G401.6 (cell line): ENCODE data around the gene TAMALIN.

Experiments
- FAIRE-seq: peaks from 2 replicates; lab custom pipeline; 2012; peaks lifted over from hg19 to GRCh38; lab: Jason Lieb, UNC

Gene TAMALIN

DNA sequence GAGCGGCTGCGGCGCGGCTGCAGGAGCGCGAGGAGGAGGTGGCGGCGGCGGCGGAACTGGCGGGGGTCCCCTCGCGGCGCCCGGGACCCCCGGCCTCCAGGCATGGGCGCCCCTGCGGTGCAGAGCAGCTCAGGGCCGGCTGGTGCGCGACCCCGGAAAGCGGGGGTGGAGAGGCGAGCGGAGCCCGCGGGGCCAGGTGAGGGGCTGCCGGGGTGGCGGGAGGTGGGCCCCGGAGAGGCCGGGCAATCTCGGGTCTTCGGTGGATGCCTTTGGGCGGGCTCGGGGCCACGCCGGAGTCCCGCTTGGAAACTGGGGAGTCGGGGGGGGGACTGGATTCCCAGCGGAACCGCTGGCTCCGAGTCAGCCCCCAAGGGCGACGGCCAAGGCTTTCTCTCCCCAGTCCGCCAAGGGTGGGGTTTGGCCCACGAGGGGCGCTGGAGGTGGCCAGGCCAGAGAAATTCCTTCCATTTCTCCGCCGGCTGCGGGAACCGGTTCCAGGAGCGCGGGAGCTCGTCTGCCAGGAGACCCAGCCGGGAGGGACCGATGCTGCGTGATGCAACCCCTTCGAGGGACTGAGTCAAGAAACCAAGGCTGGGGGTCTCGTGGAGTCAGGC lies 30.6 kb downstream of the TAMALIN start:
- FAIRE-seq: no peak

DNA sequence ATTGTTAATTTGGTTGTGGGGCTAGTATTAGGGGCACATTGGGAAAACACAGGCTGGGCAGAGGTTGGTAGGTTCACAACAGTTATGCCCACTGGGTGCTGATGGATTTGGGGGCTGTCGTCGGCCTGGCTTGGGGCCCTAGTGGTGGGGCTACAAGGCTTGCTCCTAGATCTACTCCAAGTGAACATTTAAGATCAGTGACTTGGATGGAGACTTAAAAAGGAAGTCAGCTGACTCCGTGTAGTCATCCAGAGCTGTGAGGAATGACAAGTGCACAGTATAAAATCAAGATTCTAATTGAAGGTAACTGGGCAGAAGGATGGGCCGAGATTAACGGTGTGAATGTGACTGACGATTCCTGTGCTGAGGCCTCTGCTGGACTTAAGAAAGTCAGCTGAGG lies 31.7 kb downstream of the TAMALIN start:
- no peak for FAIRE-seq

DNA sequence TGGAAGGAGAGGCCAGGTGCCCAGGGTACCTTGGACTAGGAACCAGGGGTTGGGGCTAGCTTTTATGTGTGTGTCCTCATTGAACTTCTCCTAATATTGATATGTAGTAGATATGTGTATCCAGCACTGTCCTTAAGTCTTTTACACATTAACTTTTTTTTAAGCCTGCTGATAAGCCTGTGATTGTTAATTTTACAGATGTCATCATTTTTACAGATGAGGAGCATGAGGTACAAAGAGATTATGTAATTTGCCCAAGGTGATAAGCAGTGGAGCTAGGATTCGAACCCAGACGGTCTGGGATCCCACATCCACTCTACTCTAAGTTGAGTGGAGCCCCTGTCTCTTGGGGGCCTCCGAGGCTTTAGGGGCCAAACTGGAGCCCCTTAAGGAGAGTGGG lies 34.3 kb downstream of the TAMALIN start:
- no peak for FAIRE-seq

DNA sequence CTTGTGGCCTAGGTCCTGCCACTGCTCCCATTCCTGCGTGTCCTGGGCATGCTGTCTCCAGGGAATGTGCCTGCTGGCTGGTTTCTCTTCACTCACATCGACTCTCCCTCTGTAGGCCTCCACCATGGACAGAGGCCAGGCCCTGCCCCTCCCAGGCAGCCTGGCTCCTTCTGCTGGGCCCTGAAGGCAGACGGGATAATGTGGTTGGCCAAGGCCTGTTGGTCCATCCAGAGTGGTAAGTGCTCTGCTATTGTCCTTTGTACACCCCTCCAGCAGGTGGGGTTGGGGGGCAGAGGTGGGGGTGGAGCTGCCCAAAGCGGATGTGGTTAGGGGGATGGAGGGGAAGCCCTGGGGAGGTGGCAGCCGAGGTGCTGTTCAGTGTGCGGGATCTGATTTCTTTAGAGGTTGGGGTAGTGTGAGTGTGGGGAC lies 35.0 kb downstream of the TAMALIN start:
- FAIRE-seq: no peak

DNA sequence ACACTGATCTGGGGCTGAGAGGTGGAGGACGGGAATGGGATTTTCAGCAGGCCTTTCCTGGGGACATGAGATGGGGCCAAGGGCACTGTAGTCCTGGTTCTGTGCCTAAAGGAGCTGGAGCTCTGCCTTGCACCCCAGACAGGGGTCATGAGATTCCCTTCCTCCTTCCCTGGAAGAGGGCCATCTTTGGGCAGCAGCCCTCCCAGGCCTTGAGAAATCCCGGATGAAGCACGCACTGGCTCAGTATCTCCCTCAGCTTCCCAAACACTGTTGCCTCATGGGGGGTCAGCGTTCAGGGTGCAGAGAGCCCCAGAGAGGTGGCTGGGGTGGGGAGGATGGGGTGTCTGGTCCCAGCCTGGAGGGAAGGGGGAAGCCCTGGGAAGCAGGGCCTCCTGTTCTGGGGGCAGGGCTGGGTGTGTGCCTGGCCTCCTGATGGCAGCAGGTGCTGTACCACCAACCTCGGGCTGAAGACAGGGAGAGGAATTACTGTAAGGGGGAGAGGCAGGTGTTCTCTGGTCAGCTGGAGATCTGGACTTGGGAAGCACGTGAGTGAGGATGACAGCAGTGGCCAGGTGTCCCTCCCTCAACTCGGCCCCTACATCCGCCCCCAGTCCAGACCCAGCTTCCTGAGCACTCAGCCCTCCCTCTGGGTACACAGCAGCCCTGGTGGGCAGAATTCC lies 36.1 kb downstream of the TAMALIN start:
- FAIRE-seq: no peak

DNA sequence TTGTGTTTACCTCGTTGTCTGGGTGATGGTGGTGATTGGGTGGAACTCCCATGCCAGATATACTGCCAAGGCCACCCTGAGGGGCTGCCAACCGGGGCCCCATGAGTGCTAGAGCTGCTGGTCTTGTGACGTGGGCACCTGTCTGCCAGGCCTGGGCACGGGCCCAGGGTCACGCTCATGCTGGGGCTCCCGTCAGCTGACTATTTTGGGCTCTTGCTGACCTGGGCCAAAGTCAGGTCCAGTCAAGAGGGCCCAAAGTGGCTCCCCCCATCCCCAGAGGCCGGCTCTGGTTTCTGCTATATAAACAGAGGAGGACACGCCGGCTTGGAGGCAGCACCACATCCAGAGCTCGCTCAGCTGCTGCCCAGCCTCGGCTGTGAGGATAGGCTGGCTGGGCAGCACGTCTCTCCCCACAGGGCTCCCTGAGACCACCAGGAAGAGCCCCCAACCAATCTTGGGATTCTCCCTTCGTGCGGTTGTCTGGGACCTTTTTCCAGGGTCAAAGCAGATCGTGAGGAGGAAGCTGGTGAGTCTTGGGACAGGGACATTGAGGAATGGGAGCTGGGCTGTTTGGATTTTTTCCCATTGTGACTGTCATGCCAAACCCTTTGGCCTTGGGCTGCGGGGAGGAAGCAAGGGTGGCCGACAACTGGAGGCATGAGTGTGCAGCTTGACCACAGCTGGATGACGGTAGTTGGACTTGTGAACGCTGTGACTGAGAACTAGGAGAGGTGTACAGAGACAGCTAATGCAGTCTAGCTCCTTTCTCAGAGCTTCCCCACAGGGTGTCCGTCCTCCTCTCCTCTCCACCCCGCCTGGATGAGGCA lies 36.9 kb downstream of the TAMALIN start:
- FAIRE-seq: no peak

DNA sequence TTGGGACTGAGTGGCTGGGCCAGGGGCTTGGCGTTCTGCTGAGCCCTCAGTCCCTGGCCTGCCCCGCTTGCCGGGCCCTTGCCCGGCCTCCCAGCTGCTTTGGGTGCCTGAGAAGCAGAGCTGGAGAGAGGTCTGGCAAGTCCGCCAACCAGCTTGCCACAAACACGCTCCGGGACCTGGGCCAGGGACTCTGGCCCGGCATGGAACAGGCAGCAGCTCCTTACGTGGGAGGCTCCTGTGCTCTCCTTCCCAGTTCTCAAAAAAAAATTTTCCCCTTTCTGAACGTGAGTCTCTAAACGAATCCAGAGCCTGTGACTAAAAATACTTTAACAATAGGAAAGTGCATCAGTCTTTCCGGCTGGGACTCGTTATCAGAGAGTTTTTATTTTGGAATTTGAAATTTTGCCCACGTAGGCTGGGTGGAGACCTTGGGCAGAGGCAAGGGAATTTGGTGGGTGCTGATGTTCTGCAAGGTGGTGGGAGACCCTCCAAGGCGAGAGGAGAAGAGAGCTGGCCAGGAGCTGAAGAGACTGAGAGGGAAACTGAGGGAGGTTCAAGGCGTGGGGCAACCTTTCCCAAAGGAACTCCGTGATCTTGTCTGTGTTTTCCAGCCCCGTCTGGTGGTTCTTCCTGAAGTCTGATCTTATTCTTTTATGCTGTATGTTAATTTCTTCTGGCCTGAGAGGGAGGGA lies 37.7 kb downstream of the TAMALIN start:
- FAIRE-seq: no peak

DNA sequence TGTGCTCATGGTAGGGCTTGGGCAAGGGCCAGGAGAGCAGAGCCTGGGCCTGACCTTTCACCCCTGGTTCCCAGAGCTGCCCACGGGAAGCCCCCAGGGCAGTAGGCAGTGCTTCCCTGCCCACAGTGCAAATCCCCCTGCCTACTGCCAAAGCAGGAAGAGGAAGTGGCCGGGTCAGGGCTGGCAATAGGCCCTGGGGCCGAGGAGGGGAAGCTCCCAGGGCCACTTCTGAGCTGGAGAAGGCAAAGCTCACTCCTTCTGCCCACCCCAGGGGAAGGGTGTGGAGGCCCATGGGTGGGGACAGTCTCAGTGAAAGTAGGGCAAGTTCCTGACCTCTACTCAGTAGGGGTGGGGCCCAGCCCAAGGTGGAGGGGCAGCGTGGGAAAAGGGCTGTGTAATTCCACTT lies 39.1 kb downstream of the TAMALIN start:
- FAIRE-seq: no peak

DNA sequence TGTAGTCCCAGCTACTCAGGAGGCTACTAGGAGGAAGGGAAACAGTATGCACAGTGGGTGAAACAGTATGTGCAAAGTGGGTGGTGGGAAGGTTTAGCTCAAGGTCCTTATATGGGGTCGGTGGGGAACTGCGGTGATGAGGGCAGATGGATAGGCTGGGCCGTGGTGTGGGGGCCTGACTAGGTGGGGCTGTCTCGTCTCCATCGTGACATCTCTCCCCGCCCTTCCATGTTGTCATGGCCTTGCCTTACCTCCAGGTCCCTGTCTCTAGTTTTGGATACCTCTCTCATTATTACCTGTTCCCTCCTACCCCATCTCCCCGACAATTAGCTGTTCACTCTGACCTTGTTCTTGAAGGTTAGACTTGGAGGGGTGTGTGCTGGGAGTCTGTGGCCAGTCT lies 40.1 kb downstream of the TAMALIN start:
- FAIRE-seq: no peak

DNA sequence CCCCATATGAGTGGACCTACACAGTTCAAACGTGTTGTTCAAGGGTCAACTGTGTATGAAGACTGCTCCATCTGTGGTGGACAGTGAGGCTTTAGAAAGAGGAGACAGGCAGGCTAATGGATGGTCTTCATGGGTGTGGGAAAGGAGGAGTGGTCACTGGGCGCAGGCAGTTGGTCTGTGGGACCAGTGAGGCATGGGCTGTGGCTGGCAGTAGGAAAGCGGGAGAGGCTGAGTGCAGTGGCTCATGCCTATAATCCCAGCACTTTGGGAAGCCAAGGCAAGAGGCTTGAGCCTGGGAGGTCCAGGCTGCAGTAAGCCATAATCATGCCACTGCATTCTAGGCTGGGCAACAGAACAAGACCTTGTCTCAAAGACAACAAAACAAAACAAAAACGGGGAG lies 42.5 kb downstream of the TAMALIN start:
- no peak for FAIRE-seq

DNA sequence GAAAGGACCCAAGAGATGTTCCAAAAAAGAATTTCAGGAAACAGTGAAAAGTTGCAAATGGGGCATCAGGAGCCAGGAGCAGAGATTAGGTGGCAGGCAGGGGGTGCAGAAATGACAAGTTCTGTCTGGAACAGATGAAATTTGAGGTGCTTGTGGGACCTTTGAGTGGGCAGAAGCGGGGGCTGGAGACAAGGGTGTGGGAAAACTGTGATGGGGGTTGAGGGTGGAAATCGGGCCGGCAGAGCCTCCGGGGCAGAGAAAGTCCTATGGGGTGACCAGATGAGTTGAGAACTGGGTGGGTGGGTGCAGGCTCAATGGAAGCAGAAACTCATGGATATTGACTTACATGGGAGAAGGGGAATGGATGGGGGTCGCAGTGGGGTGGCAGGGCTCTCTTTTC lies 42.9 kb downstream of the TAMALIN start:
- FAIRE-seq: no peak

DNA sequence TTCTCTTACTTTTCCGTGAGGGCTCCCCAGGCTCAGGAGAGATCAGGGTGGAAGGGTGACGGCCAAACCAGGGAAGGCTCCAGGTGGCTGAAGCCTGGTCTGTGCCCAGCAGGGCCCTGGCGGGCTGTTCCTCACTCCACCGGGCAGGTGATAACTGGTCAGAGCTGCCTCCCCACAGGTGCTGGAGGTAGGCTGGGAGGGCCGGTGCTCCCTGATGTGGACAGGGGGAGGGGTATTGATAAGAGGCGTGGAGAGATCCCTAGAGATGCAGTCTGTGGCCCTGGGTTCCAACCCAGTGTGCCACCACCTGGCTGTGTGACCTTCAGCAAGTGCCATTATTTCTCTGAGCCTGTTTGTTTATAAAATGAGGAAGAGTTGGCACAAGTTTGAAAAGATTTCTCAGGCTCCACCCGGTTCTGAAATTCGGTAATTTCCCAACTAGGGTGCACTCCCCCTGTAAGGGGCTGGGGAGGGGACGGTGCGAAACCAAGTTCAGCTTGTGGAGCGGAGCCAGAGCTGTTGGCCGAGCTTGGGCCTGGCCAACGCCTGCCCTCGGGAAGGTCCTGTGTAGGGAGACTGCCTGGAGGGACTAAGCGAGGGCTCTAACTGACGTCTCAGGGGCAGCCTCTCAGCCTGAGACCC lies 43.5 kb downstream of the TAMALIN start:
- no peak for FAIRE-seq

DNA sequence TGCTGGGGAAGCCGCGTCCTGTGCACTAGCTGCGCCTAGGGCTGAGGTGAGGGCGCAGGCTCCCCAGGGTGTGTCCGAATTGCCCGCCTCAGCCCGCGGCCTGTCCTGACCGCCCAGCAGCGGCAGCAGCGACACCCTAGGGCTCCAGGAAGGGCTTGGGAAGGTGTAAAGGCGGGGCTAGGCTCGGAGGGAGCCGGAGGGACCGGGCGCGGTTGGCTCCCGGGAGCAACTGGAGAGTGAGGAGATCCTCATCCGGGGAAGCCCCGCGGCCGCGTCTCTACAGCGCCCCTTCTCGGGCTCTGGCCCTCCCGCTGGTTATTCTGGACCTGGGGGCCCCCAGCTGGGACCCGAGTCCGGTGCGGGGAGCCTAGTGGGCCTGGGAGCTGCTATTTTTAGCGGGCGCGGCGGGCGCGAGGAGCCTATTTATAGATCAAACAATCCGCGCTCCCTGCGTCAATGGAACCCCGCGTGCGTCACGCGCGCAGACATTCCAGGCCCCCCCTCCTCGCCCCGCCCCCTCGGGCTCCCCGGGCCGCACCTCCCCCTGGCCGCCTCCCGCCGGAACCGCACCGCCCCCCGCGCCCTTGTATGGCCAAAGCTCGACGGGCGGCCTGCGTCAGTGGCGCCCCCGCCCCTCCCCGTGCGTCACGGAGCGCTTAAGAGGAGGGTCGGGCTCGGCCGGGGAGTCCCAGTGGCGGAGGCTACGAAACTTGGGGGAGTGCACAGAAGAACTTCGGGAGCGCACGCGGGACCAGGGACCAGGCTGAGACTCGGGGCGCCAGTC lies 44.2 kb downstream of the TAMALIN start, which contains the start of gene NR4A1:
NR4A1 (plus strand) TSS at position 685 of the 784 bp plus-strand sequence. CDS start 2,887 bp downstream, outside the sequence.
- no peak for FAIRE-seq

DNA sequence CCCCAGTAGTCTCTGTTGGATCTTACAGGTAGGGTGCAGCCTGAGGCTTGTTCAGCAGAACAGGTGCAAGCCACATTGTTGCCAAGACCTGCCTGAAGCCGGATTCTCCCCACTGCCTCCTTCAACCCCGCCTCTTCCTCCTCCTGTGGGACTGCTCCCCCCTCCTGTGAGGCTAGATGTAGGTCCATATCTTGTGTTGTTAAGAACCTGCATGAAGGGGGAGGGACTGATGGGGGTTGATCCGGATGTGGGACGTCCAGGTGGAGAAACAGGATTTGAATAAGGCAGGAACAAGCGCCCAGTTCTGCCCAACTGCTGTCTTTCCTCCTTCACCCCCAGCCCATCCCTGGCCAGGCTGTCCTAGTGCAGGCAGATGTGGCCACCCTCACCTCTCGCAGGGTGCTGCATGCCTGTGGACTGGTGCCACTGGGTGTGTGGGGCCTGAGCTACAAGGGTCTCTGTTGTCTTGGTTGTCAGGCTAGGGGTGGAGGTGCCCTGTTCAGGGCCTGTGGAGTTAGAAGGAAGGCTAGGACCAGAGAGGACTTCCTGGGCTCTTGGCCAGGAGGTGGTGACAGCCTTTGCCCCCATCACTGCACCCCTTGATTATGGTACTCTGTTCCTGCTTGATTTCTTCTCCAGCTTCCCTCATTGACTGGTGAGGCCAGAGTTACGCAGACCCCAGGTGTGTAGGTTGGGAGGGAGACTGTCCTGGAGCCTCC lies 45.9 kb downstream of the TAMALIN start:
- no peak for FAIRE-seq

DNA sequence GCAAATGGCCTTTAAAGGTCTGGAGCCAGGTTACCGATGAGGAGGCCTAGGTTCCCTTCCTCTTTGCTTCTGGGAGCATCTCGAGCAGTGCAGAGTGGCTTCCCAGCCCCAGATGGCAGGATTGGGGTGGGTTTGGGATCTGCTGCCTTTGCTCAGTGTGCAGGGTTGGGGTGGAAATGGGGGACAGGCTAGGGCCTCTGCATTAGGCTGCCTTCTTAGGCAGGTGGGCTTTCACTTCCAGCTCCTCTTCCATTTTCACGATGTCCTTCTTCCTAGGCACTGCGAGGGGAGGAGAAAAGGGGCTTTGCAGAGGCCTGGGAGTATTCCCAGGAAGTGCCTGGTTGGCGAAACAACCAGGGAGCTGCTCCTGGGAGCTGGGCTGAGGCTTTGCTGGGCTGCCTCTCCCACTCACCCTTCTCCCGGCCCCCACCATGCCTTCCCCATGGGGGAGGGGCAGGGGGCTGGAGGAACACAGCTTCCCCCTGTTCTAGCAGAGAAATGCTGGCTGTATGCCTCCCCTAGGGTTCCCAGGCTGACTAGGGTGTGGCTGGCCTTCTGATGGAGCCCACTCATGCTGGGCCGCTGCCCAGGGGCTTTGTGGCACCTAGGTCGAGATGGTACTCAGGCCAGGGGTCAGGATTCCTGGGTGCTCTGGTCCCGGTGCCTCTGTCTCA lies 46.9 kb downstream of the TAMALIN start:
- no peak for FAIRE-seq

DNA sequence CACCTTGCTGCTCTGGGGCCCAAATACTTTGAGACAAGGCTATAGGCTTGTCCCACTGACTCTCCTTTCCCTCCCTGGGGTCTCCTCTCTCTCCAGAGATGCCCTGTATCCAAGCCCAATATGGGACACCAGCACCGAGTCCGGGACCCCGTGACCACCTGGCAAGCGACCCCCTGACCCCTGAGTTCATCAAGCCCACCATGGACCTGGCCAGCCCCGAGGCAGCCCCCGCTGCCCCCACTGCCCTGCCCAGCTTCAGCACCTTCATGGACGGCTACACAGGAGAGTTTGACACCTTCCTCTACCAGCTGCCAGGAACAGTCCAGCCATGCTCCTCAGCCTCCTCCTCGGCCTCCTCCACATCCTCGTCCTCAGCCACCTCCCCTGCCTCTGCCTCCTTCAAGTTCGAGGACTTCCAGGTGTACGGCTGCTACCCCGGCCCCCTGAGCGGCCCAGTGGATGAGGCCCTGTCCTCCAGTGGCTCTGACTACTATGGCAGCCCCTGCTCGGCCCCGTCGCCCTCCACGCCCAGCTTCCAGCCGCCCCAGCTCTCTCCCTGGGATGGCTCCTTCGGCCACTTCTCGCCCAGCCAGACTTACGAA lies 47.6 kb downstream of the TAMALIN start:
- FAIRE-seq: no peak

DNA sequence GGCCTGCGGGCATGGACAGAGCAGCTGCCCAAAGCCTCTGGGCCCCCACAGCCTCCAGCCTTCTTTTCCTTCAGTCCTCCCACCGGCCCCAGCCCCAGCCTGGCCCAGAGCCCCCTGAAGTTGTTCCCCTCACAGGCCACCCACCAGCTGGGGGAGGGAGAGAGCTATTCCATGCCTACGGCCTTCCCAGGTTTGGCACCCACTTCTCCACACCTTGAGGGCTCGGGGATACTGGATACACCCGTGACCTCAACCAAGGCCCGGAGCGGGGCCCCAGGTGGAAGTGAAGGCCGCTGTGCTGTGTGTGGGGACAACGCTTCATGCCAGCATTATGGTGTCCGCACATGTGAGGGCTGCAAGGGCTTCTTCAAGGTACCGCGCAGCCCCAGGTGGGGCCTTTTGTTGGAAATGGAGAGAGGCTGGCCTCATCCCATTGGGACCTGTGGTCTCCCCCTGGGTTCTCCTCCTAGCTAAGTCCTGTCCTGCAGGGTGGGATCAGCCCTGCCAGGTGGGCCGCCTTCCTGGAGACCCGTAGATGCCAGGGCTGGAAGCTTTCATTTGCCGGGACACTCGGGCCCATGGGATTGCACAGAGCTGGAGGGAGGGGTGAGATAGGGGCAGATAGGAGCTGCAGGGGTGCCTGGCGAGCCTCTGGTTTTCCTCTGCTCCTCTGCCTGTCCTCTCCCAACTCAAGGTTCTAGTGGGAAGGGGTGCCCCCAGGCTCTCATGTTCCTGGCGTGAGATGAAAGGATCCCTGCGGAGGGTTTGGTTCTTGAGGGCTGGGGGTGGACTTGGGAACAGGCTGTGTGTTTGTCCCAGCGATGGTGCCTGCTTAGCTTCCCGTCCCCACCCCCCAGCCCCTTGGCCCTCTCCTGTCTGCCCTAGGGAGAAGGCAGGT lies 48.3 kb downstream of the TAMALIN start:
- no peak for FAIRE-seq
